Measurements from ENCODE around the gene SYVN1.

- TF ChIP-seq CTCF (IDR thresholded peaks at IDR 0.05), result no peak
- no peak for TF ChIP-seq POLR2A (IDR thresholded peaks at IDR 0.05)
Measured at GRCh38 chr11:65126624-65127274, 7.6 kb downstream of the SYVN1 start.

All from esophagus squamous epithelium (tissue), 4 donors.